Activated T-cell treated with anti-CD3 and anti-CD28 coated beads, Interleukin-2, amount 50 U/mL, for 24 hours (primary cell): Measurements from ENCODE around the gene SHISA9.

Experiments
- DNase-seq: peaks from one replicate; pipeline ENCODE4 v3.0.0-alpha.2; 2020
- H3K27ac Mint-ChIP-seq: 2 replicates; pipeline ENCODE4 v1.8.0; 2020; ENCODE audit warnings: mild to moderate bottlenecking, mixed read lengths
- H3K27me3 Mint-ChIP-seq: 2 replicates; pipeline ENCODE4 v1.8.0; 2020; ENCODE audit warnings: mixed read lengths
- H3K36me3 Mint-ChIP-seq: 2 replicates; pipeline ENCODE4 v1.8.0; 2020; ENCODE audit warnings: low read depth, mixed read lengths
- H3K4me1 Mint-ChIP-seq: 2 replicates; pipeline ENCODE4 v1.8.0; 2020; ENCODE audit warnings: low read depth, mixed read lengths
- H3K4me3 Mint-ChIP-seq: 2 replicates; pipeline ENCODE4 v1.8.0; 2020; ENCODE audit warnings: mild to moderate bottlenecking, moderate library complexity, mixed read lengths
- H3K9me3 Mint-ChIP-seq: 2 replicates; pipeline ENCODE4 v1.8.0; 2020; ENCODE audit warnings: mixed read lengths

Gene SHISA9

DNA sequence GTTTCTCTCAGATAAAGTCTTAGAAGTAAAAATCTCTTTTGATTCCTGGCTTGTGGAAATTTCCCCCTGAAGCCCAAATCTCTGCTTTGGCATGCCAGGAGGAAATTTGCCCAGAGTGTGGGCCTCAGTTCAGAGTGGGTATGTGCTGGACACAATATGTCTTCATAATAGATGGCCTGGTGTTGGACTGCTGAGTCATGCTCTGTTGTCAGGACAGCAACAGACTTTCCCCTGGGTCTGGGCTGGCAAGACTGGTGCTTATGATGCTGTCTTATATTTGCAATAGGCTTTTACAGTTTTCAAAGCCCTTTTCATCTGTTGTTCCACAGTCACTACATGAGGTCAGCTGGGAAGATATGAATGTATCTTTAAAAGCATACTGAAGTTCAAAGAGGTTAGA, 57.0 kb downstream of the SHISA9 start:
- Mint-ChIP-seq H3K9me3 (peaks cover 3% of the 10 kb centered on the region), H3K4me3 (no peak overlapping the region), H3K27me3 (no peaks in the 10 kb centered on the region), H3K27ac (no peak overlapping the region), H3K36me3 (no peaks in the 10 kb centered on the region), H3K4me1 (no peaks in the 10 kb centered on the region)
- no peak for DNase-seq

DNA sequence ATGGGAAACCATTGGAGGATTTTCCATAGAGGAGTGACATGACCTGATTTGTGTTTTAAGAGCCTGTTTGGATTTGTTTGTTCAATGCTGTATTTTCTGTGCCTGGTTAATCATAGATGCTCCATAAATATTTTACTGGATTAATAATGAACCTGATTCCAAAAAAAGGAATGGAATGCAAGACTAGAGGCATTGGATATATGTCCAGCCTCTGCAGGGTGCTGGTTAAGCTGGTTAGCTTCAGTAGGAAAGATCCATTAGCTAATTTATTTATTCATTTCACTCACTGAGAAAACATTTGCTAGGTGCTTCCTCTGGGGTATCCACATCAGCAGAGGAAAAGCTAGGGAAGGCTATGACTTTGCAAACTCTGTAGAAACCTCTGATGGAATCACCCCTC, 57.7 kb downstream of the SHISA9 start:
- no peaks in the 10 kb centered on the region for H3K36me3 Mint-ChIP-seq
- DNase-seq, result no peak
- peaks cover 3% of the 10 kb centered on the region for H3K9me3 Mint-ChIP-seq
- no peak overlapping the region for H3K4me3 Mint-ChIP-seq
- no peaks in the 10 kb centered on the region for H3K4me1 Mint-ChIP-seq
- no peaks in the 10 kb centered on the region for H3K27me3 Mint-ChIP-seq
- no peak overlapping the region for H3K27ac Mint-ChIP-seq

DNA sequence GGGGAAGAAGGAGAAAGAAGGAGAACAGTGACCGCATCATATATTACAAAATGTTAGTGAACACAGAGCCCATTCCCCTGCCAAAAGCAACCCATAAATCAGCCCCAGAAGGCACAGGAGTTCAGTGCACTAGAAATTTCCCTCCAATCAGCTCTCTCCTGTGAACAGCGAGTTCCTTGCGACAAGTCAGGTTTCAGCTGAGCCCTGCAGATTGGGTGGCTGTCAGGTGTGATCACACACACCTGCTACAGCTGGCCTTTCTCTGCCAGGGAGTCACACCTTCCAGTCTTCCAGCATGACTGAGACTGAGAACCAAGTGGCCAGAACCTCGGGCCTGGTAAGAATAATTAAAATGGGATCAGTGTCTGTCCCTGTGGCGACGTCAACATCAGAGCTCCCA, 60.2 kb downstream of the SHISA9 start:
- no peak for DNase-seq
- no peak overlapping the region for H3K4me3 Mint-ChIP-seq
- peaks cover 6% of the 10 kb centered on the region for H3K27me3 Mint-ChIP-seq
- H3K4me1 Mint-ChIP-seq, result no peaks in the 10 kb centered on the region
- H3K36me3 Mint-ChIP-seq, result no peaks in the 10 kb centered on the region
- peaks cover 3% of the 10 kb centered on the region for H3K9me3 Mint-ChIP-seq
- no peak overlapping the region for H3K27ac Mint-ChIP-seq

DNA sequence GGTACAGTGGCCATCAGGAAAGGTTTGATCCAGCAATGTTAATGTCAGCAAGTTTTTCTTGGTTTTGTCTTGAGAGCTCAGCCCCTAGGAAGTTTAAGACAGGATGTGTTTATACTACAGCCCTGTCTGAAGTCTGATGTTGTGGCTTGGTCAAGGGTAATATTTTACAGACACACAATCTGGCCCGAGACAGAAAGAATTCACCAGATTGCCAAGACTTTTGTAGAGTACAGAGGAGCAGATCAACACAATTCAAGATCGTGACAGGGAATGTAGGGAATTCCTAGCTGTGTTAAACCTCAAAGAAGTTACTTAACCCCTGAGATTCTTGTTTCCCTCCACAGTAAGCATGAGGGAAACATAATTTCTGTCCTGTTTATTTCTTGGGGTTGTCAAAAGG, 63.1 kb downstream of the SHISA9 start:
- Mint-ChIP-seq H3K4me1 (no peaks in the 10 kb centered on the region), H3K9me3 (peaks cover 3% of the 10 kb centered on the region), H3K4me3 (no peak overlapping the region), H3K36me3 (no peaks in the 10 kb centered on the region), H3K27me3 (peaks cover 6% of the 10 kb centered on the region), H3K27ac (no peak overlapping the region)
- DNase-seq, result no peak

DNA sequence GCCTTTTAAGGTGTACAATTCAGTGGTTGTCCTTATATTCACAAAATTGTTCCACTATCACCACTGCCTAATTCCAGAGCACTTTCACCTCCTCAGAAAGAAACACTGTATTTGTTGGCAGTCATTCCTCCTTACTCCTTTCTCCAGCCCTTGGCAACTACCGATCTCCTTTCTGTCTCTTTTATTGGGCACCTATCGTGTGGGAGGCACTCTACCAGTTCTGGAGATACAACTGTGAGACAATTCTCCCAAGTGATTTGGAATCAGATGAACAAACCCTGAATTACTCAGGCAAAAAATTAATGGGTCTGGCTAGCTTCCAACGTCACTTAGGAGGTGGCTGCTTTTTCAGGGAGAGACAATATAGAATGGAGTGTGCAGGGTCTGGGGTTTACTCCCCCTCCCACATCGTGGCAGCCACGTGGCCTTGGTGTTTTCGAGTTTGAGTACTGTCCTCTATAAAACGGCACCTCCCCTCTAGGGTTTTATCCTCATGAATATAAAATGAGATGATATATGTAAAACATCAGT, 63.9 kb downstream of the SHISA9 start:
- Mint-ChIP-seq H3K4me3 (no peak overlapping the region), H3K9me3 (peaks cover 3% of the 10 kb centered on the region), H3K27ac (no peak overlapping the region), H3K36me3 (no peaks in the 10 kb centered on the region), H3K27me3 (peaks cover 6% of the 10 kb centered on the region), H3K4me1 (no peaks in the 10 kb centered on the region)
- DNase-seq, result no peak

DNA sequence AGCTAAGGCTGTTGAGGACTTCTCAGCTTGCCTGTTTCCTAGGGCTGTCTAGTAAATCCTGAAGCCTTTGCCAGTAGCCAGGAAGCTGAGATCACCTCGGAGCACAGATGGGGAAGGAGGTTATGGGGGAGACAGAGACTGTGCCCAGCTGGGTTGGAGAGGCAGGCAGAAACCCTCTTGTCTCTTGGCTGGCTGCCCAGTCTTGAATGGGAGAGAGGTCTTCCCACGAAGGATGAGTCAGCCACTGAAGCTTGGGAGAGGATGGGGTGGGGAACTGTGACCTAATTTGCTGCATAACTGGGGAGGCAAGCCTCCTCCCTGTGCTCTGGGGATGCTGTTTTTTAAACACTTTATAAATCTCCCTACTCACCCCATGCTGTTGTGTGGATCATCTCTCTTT, 69.8 kb downstream of the SHISA9 start:
- no peak overlapping the region for H3K27ac Mint-ChIP-seq
- no peaks in the 10 kb centered on the region for H3K4me1 Mint-ChIP-seq
- no peak for DNase-seq
- H3K4me3 Mint-ChIP-seq, result no peak overlapping the region
- H3K9me3 Mint-ChIP-seq, result no peaks in the 10 kb centered on the region
- peaks cover under 1% of the 10 kb centered on the region for H3K27me3 Mint-ChIP-seq
- H3K36me3 Mint-ChIP-seq, result no peaks in the 10 kb centered on the region

DNA sequence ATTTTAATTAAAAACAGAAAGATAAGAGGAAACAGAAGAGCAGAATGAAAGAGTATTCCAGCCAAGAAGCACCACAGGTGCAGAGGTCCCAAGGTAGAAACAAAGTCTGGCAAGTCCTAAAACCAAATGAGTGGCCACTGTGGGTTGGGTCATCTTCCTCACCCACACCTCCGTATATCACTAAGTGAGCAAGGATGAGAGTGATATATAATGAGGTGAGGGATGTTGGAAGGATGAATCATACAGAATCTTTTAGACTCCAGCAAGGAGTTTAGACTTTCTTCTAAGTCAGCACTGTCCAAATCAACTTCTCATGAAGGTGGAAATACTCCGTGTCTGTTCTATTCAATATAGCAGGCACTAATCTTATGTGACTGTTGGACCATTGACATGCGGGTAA, 70.8 kb downstream of the SHISA9 start:
- DNase-seq, result no peak
- Mint-ChIP-seq H3K27me3 (no peaks in the 10 kb centered on the region), H3K4me1 (no peaks in the 10 kb centered on the region), H3K36me3 (no peaks in the 10 kb centered on the region), H3K27ac (no peak overlapping the region), H3K4me3 (no peak overlapping the region), H3K9me3 (no peaks in the 10 kb centered on the region)

DNA sequence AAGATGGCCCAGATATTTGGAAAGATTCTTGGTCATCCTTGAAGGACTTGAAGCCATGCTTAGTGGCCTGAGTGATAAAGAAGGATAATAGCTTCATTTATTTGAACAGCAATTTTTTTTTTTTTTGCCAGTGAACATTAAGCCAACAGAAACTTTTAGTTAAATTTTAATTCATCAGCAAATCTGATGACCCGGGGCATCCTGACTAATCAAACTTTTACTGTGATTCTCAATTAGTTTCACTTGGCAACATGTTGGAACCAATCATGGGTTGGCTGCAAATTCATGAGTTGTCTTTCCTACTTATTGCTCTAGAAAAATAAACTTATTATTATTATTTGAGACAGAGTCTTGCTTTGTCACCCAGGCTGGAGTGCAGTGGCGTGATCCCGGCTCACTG, 74.4 kb downstream of the SHISA9 start:
- no peak overlapping the region for H3K27ac Mint-ChIP-seq
- no peaks in the 10 kb centered on the region for H3K27me3 Mint-ChIP-seq
- H3K9me3 Mint-ChIP-seq, result no peaks in the 10 kb centered on the region
- no peaks in the 10 kb centered on the region for H3K4me1 Mint-ChIP-seq
- no peaks in the 10 kb centered on the region for H3K36me3 Mint-ChIP-seq
- H3K4me3 Mint-ChIP-seq, result no peak overlapping the region
- DNase-seq, result no peak

DNA sequence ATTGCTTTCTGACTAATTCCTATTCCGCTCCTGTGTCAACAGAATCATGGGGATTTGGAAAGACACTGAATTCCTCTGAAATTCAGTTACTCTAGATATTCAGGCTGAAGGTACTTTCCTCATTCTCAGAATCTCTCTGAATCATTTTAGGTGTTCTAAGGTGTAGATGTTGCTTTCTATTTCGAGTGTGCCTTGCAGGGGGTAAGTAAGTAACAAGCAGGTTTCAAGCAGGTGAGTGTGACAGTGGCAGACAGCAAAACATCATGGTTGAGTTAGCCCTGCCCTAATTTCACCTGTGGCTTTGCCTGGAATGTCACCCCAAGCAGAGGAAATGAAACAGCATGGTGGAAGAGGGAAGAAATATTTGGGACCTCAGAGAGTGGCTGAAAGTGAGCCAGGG, 75.1 kb downstream of the SHISA9 start:
- DNase-seq, result no peak

DNA sequence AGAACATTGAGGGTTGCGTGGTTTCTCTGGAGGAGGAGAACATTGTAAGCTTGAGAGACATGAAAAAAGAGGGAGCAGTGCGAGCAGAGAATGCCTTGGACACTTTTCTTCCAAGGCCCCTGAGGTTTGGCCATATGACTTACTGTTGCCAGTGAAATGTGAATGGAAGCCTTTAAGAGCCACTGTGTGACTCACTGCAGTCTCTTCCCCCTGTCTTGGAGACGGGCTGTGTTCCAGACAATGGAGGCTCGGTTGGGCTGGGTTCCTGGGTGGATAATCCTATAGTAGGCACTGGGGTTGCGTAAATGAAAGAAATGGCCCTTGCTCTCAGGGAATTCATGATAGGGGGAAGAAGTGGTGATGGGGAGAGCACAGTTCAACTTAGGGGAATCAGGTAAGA, 75.5 kb downstream of the SHISA9 start:
- Mint-ChIP-seq H3K36me3 (no peaks in the 10 kb centered on the region), H3K9me3 (peaks cover 6% of the 10 kb centered on the region), H3K4me3 (no peak overlapping the region), H3K27me3 (no peaks in the 10 kb centered on the region), H3K4me1 (no peaks in the 10 kb centered on the region), H3K27ac (no peak overlapping the region)
- DNase-seq, result no peak

More for the DNA sequence above, 75.1 kb downstream of the SHISA9 start:
- Mint-ChIP-seq H3K36me3 (no peaks in the 10 kb centered on the region), H3K9me3 (peaks cover 4% of the 10 kb centered on the region), H3K27me3 (no peaks in the 10 kb centered on the region), H3K4me3 (no peak overlapping the region), H3K27ac (no peak overlapping the region), H3K4me1 (no peaks in the 10 kb centered on the region)

DNA sequence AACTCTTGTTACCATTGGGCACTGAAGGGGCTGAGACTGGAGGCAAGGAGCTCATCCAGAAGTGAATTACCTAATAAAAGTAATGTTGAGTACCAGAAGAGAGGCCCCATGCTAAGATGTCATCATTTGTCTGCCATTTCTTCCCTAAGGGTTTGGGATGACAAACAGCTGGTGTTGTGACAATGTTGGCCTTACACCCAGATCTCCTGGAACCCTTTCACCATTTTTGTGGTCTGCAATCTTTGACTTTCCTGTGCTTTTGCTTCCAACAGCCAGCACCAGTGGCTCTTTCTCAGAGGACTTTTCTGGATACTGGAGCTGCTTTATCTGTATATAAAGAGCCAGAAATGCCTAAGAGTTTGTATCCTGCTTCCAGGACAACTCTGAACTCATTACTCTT, 84.1 kb downstream of the SHISA9 start:
- no peak for DNase-seq
- Mint-ChIP-seq H3K4me1 (no peaks in the 10 kb centered on the region), H3K9me3 (peaks cover 7% of the 10 kb centered on the region), H3K36me3 (no peaks in the 10 kb centered on the region), H3K27ac (no peak overlapping the region), H3K4me3 (no peak overlapping the region), H3K27me3 (peaks cover 3% of the 10 kb centered on the region)

DNA sequence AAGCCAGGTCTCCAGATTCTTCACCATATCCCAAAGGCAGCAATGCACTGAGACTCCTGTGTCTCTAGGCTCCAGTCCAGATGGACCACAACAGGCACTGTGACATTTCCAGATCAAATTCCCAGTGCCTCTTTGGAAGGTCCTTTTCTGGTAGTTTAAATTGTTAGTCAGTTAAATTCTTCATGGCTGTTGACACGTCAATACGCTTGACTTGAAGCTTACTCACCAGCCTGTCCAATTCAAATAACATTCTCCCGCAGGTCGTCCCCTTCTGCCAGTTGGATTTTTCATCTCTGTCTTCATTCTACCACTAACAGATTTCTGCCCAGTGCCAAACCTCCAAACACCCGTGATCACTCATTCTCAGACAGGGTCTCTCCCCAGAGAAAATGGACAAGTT, 86.7 kb downstream of the SHISA9 start:
- DNase-seq, result no peak
- peaks cover 2% of the 10 kb centered on the region for H3K9me3 Mint-ChIP-seq
- H3K36me3 Mint-ChIP-seq, result no peaks in the 10 kb centered on the region
- no peaks in the 10 kb centered on the region for H3K4me1 Mint-ChIP-seq
- H3K27me3 Mint-ChIP-seq, result peaks cover 3% of the 10 kb centered on the region
- no peak overlapping the region for H3K4me3 Mint-ChIP-seq
- H3K27ac Mint-ChIP-seq, result no peak overlapping the region

DNA sequence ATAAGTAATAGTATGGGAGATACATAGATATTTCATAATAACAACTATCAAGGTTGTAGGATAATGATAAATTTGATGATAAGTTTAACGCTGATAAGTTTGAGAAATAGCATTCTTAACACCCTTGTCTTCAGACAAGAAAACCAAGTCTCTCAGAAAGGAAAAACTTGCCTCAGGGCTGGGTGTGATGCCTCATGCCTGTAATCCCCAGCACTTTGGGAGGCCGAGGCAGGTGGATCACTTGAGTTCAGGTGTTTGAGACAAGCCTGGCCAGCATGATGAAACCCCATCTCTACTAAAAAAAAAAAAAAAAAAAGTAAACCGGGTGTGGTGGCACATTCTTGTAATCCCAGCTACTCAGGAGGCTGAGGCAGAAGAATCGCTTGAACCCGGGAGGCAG, 90.7 kb downstream of the SHISA9 start:
- no peaks in the 10 kb centered on the region for H3K9me3 Mint-ChIP-seq
- no peaks in the 10 kb centered on the region for H3K36me3 Mint-ChIP-seq
- H3K27me3 Mint-ChIP-seq, result peaks cover 3% of the 10 kb centered on the region
- no peak for DNase-seq
- H3K4me1 Mint-ChIP-seq, result no peaks in the 10 kb centered on the region
- no peak overlapping the region for H3K4me3 Mint-ChIP-seq
- no peak overlapping the region for H3K27ac Mint-ChIP-seq

DNA sequence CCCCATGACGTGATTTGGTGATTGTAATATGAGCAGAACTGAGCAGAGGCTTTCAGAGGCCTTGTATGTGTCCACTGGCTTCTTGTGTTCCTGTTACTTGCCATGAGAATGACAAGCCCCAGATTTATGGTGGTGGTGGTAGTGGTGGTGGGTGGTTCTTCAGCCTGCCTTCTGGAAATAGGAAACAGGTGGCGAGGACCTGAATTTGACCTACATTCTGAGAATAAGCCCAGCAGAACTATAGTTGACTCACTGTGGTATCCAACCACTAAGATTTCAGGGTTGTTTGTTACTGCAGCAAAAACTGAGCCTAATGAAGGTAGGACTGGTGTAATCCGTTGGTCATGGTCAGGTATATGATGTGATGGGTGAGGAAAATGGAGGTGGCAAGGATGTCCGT, 93.0 kb downstream of the SHISA9 start:
- H3K27me3 Mint-ChIP-seq, result peaks cover 6% of the 10 kb centered on the region
- DNase-seq, result no peak
- H3K9me3 Mint-ChIP-seq, result no peaks in the 10 kb centered on the region
- no peak overlapping the region for H3K27ac Mint-ChIP-seq
- no peaks in the 10 kb centered on the region for H3K36me3 Mint-ChIP-seq
- no peaks in the 10 kb centered on the region for H3K4me1 Mint-ChIP-seq
- H3K4me3 Mint-ChIP-seq, result no peak overlapping the region

DNA sequence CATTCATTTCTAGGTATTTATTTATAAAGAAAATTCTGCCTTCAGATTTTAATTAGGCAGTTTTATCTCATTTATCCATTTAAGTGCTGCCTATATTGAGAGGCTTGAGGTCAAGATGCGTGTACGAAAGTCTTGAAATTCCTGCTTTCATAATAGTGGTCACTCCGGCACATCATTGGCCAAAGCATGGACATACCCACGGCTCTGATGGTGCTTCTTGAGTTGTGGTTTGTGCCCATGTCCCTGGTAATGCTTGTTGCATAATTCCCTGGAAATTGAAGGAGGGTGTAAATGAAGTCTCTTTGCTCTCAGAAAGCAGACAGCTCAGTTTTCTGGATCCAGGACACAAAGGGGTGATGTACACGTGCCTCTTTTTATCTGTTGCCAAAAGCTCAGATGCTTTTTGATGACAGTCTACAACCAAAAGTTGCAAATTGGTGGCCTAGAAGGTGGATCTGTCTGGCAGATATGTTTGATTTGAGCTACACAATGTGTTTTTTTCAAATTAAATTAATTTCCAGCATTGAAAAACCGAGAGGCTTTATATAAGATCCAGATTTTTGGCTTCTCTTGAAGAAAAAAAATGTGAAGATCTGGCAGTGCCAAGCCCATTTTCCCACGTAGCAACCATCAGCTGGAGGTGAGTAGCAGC, 94.4 kb downstream of the SHISA9 start:
- no peaks in the 10 kb centered on the region for H3K36me3 Mint-ChIP-seq
- peaks cover 5% of the 10 kb centered on the region for H3K27me3 Mint-ChIP-seq

More for the DNA sequence above, 94.4 kb downstream of the SHISA9 start:
- H3K4me1 Mint-ChIP-seq, result no peaks in the 10 kb centered on the region
- DNase-seq, result no peak
- no peak overlapping the region for H3K4me3 Mint-ChIP-seq
- H3K27ac Mint-ChIP-seq, result no peak overlapping the region
- no peaks in the 10 kb centered on the region for H3K9me3 Mint-ChIP-seq
